SH-SY5Y (cell line): ENCODE data around the gene NAGS.

ENCODE experiments used
- GATA2 ChIP-seq: IDR thresholded peaks from 2 replicates; pipeline ENCODE4 v1.6.1; 2011; ENCODE audit warnings: mild to moderate bottlenecking, low read depth, low read length
- GATA3 ChIP-seq: IDR thresholded peaks from 2 replicates; pipeline ENCODE4 v1.6.1; 2011; ENCODE audit warnings: low read depth, mild to moderate bottlenecking, low read length, moderate library complexity

DNA sequence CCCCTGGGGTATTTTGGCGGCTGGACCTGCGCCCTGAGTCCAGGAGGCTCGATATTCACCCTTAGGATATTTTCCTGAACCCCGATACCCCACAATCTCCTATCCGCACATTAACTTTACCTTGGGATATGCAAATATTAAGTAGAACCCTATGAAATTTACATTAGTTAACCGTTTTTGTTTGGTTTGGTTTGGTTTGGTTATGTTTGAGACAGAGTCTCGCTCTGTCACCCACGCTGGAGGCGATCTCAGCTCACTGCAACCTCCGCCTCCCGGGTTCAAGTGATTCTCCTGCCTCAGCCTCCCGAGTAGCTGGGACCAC is 9.3 kb upstream of the NAGS start:
- TF ChIP-seq GATA3 (no peak), GATA2 (no peak)
